HepG2 (cell line): ENCODE data around the gene EIF2S2. TPM values are rescaled to one million over a fixed set of nuclear protein-coding genes. Genes with fewer than 3 reads are reported as not detected.
A peak's percentile ranks its signal among the peaks of the same experiment; 100 is the strongest.

Experiments used
- BCL6 ChIP-seq: IDR thresholded peaks from 2 replicates; pipeline ENCODE4 v1.6.1; 2016; ENCODE audit warnings: missing genetic modification reagents, missing compliant biosample characterization
- CEBPZ ChIP-seq: IDR thresholded peaks from 2 replicates; pipeline ENCODE4 v1.6.1; 2012; ENCODE audit warnings: low read length, improper control_type of control experiment
- ELF3 ChIP-seq: IDR thresholded peaks from 2 replicates; pipeline ENCODE4 v1.6.1; 2016; ENCODE audit warnings: missing genetic modification reagents, missing compliant biosample characterization
- FOXK2 ChIP-seq: fragments of 450-650 bp; IDR thresholded peaks from 2 replicates; pipeline ENCODE4 v1.6.1; 2016
- HIVEP1 ChIP-seq: sonication (generic); formaldehyde crosslinking; IDR thresholded peaks from 2 replicates; pipeline ENCODE4 v1.4.0; 2020; ENCODE audit warnings: mild to moderate bottlenecking, missing genetic modification reagents
- KMT2A ChIP-seq: sonication (generic); formaldehyde crosslinking; IDR thresholded peaks from 2 replicates; pipeline ENCODE4 v1.4.0; 2020; ENCODE audit warnings: missing genetic modification reagents
- MAZ ChIP-seq, 2 experiments: sonication (generic) in 1 of 2; formaldehyde crosslinking in 1 of 2; IDR thresholded peaks; 2 replicates each; pipeline versions ENCODE4 v1.5.0 to v1.6.1; 2012 to 2020; ENCODE audit warnings: low read depth in 2 of 2, mild to moderate bottlenecking in 2 of 2, borderline replicate concordance in 1 of 2, improper control_type of control experiment in 1 of 2, low read length in 1 of 2, missing genetic modification reagents in 1 of 2, moderate library complexity in 1 of 2
- MIER2 ChIP-seq: IDR thresholded peaks from 2 replicates; pipeline ENCODE4 v1.6.1; 2016; ENCODE audit warnings: missing biosample characterization, missing genetic modification reagents
- SRF ChIP-seq: IDR thresholded peaks from 2 replicates; pipeline ENCODE4 v1.6.1; 2011; ENCODE audit warnings: mild to moderate bottlenecking, low read depth, low read length, moderate library complexity
- STAG1 ChIP-seq: sonication (generic); formaldehyde crosslinking; IDR thresholded peaks from 2 replicates; pipeline ENCODE4 v1.4.0; 2020; ENCODE audit warnings: missing genetic modification reagents
- ZEB1 ChIP-seq: IDR thresholded peaks from 2 replicates; pipeline ENCODE4 v1.6.1; 2012; ENCODE audit warnings: mild to moderate bottlenecking, low read depth, inconsistent platforms; ENCODE audit not compliant: insufficient replicate concordance
- ZKSCAN1 ChIP-seq: fragments of 150-350 bp; IDR thresholded peaks from 2 replicates; pipeline ENCODE4 v1.6.1; 2014; ENCODE audit warnings: low read length
- ZKSCAN5 ChIP-seq: sonication (generic); formaldehyde crosslinking; IDR thresholded peaks from 2 replicates; pipeline ENCODE4 v1.5.1; 2020; ENCODE audit warnings: mild to moderate bottlenecking, missing genetic modification reagents
- ZNF280B ChIP-seq: sonication (generic); formaldehyde crosslinking; IDR thresholded peaks from 2 replicates; pipeline ENCODE4 v1.5.0; 2020; ENCODE audit warnings: missing genetic modification reagents, mild to moderate bottlenecking, borderline replicate concordance
- ZNF33A ChIP-seq: sonication (generic); formaldehyde crosslinking; IDR thresholded peaks from 2 replicates; pipeline ENCODE4 v1.5.1; 2020; ENCODE audit warnings: missing genetic modification reagents, mild to moderate bottlenecking, moderate library complexity, borderline replicate concordance
- ZNF572 ChIP-seq: sonication (generic); formaldehyde crosslinking; IDR thresholded peaks from 2 replicates; pipeline ENCODE4 v1.5.1; 2020; ENCODE audit warnings: mild to moderate bottlenecking, missing genetic modification reagents
- ZNF615 ChIP-seq: sonication (generic); formaldehyde crosslinking; IDR thresholded peaks from 2 replicates; pipeline ENCODE4 v1.5.0; 2020; ENCODE audit warnings: mild to moderate bottlenecking, missing genetic modification reagents, borderline replicate concordance
- ZNF746 ChIP-seq: sonication (generic); formaldehyde crosslinking; IDR thresholded peaks from 2 replicates; pipeline ENCODE4 v1.8.0; 2022; ENCODE audit warnings: mild to moderate bottlenecking, missing genetic modification reagents
- ZNF792 ChIP-seq: IDR thresholded peaks from 2 replicates; pipeline ENCODE4 v1.6.1; 2016
- ZNF883 ChIP-seq: sonication (generic); formaldehyde crosslinking; IDR thresholded peaks from 2 replicates; pipeline ENCODE4 v1.5.1; 2020; ENCODE audit warnings: mild to moderate bottlenecking, missing genetic modification reagents; ENCODE audit errors: not compliant biosample characterization
- polyA plus RNA-seq, 8 experiments: library from polyadenylated mRNA; depleted of rRNA in 3 of 8; stranded (reverse) in 7 of 8; unstranded in 1 of 8; fragments of >200 nt; fragmentation: Illumina TruSeq in 4 of 8; extraction: Trizol in 4 of 8; gene quantifications; 2 replicates each; pipeline versions ENCODE4 v1.2.1 to v1.2.3, GENCODE V29; 2011 to 2016; ENCODE audit warnings: low read depth in 4 of 8, missing spikeins in 1 of 8, mixed read lengths in 1 of 8; ENCODE audit not compliant: insufficient read depth in 1 of 8
- total RNA-seq, 5 experiments: library from RNA; depleted of rRNA; stranded (reverse); fragments of >200 nt; fragmentation: Illumina TruSeq; extraction: Trizol; gene quantifications; 2 replicates each; pipeline ENCODE4 v1.2.3, GENCODE V29; 2016; ENCODE audit warnings: low read depth in 1 of 5
- TF ChIP-seq, protein P1 (sequence below): sonication (generic); formaldehyde crosslinking; IDR thresholded peaks from 2 replicates; pipeline ENCODE4 v1.4.0; 2020; ENCODE audit warnings: mild to moderate bottlenecking, missing genetic modification reagents

EIF2S2 gene
- total and polyA plus RNA-seq, 2 of the 13 experiments (the other 11 are each of a cell fraction or from before 2014, with no cell fraction given), result 126 to 213 TPM

DNA sequence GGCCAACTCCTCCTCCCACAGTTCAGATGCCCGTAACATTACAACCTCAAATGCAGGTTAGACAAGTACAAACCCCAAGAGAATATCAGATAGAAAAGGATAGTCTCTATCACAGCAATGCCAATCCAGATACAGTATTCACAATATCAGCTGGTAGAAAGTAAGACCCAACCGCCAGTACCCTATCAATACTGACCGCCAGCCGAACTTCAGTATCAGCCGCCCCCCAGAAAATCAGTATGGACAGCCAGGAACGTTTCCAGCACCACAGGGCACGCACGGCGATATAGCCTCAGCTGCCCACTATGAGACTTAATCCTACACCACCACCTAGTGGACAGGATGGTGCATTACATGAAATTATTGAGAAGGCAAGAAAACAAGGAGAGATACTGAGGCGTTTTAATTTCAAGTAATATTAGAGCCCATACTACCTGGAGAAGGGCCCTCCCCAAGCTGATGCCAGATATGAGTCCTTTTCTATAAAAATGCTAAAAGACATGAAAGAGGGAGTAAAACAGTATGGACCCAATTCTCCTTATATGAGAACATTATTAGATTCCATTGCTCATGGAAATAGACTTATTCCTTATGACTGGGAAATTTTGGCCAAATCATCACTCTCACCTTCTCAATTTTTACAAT is 17.6 kb upstream of the EIF2S2 start (continued):
- no peak for TF ChIP-seq ZNF883 (CRISPR knock-in tag)
- TF ChIP-seq ZNF280B (CRISPR knock-in tag), result no peak
- TF ChIP-seq, protein P1, sequence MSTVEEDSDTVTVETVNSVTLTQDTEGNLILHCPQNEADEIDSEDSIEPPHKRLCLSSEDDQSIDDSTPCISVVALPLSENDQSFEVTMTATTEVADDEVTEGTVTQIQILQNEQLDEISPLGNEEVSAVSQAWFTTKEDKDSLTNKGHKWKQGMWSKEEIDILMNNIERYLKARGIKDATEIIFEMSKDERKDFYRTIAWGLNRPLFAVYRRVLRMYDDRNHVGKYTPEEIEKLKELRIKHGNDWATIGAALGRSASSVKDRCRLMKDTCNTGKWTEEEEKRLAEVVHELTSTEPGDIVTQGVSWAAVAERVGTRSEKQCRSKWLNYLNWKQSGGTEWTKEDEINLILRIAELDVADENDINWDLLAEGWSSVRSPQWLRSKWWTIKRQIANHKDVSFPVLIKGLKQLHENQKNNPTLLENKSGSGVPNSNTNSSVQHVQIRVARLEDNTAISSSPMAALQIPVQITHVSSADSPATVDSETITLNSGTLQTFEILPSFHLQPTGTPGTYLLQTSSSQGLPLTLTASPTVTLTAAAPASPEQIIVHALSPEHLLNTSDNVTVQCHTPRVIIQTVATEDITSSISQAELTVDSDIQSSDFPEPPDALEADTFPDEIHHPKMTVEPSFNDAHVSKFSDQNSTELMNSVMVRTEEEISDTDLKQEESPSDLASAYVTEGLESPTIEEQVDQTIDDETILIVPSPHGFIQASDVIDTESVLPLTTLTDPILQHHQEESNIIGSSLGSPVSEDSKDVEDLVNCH (CRISPR knock-in tag), result no peak
- TF ChIP-seq STAG1 (CRISPR knock-in tag), result peak; percentile 98
- TF ChIP-seq KMT2A (CRISPR knock-in tag), result 0 out of 2 replicates have a peak, but pooled peaks have one; percentile 32
- peak; percentile 60; the same call in 1 of the 2 replicates for TF ChIP-seq ZNF792
- TF ChIP-seq ZKSCAN1, result no peak
- TF ChIP-seq BCL6 (CRISPR knock-in tag), result 0 out of 2 replicates have a peak, but pooled peaks have one; percentile 2
- no peak for TF ChIP-seq ZNF572 (CRISPR knock-in tag)
- TF ChIP-seq ZNF33A (CRISPR knock-in tag), result no peak
- no peak for TF ChIP-seq ZEB1
- no peak for TF ChIP-seq CEBPZ
- TF ChIP-seq SRF, result no peak
- TF ChIP-seq HIVEP1, result no peak
- no peak for TF ChIP-seq ZKSCAN5
- TF ChIP-seq ELF3, result peak; percentile 65; the same call in 1 of the 2 replicates
- no peak for TF ChIP-seq FOXK2
- no peak for TF ChIP-seq MIER2 (CRISPR knock-in tag)
- TF ChIP-seq MAZ (IDR thresholded peaks at IDR 0.05; ENCODE audit: borderline replicate concordance, low read depth, low read length), result no peak
- TF ChIP-seq MAZ (CRISPR knock-in tag; IDR thresholded peaks at IDR 0.05; ENCODE audit: low read depth), result 0 out of 2 replicates have a peak, but pooled peaks have one; percentile 29
- no peak for TF ChIP-seq ZNF615
- no peak for TF ChIP-seq ZNF746
